ENCODE measurements around the gene ERAP2.

ERAP2 gene

GRCh38 chr5:96922499-96923244, 46.4 kb downstream of the ERAP2 start:
- H3K4me3 ChIP-seq (ENCODE audit: low read depth, low read length) = no peak overlapping the region
- TF ChIP-seq CTCF (IDR thresholded peaks at IDR 0.05; ENCODE audit: control insufficient read depth, extremely low read depth, insufficient read depth) = no peak
- DNase-seq (ENCODE audit: low read depth) = no peak

- peak; percentile 96 for DNase-seq (ENCODE audit: low read depth)
- H3K4me3 ChIP-seq (ENCODE audit: low read depth, low read length) = no peak overlapping the region
- TF ChIP-seq CTCF (IDR thresholded peaks at IDR 0.05; ENCODE audit: control insufficient read depth, extremely low read depth, insufficient read depth) = no peak
Measured at GRCh38 chr5:96924016-96924443, 47.7 kb downstream of the ERAP2 start.

GRCh38 chr5:96926276-96926675, 50.0 kb downstream of the ERAP2 start:
- DNase-seq (ENCODE audit: low read depth) = no peak
- no peak for TF ChIP-seq CTCF (IDR thresholded peaks at IDR 0.05; ENCODE audit: control insufficient read depth, extremely low read depth, insufficient read depth)
- no peak overlapping the region for H3K4me3 ChIP-seq (ENCODE audit: low read depth, low read length)

- no peak for TF ChIP-seq CTCF (IDR thresholded peaks at IDR 0.05; ENCODE audit: control insufficient read depth, extremely low read depth, insufficient read depth)
- H3K4me3 ChIP-seq (ENCODE audit: low read depth, low read length) = no peak overlapping the region
- DNase-seq (ENCODE audit: low read depth) = no peak
Measured at GRCh38 chr5:96927008-96927407, 50.7 kb downstream of the ERAP2 start.

GRCh38 chr5:96928931-96929708, 52.8 kb downstream of the ERAP2 start:
- no peak overlapping the region for H3K4me3 ChIP-seq (ENCODE audit: low read depth, low read length)
- no peak for TF ChIP-seq CTCF (IDR thresholded peaks at IDR 0.05; ENCODE audit: control insufficient read depth, extremely low read depth, insufficient read depth)
- DNase-seq (ENCODE audit: low read depth) = no peak

- no peak for DNase-seq (ENCODE audit: low read depth)
- H3K4me3 ChIP-seq (ENCODE audit: low read depth, low read length) = no peak overlapping the region
- TF ChIP-seq CTCF (IDR thresholded peaks at IDR 0.05; ENCODE audit: control insufficient read depth, extremely low read depth, insufficient read depth) = no peak
Measured at GRCh38 chr5:96930058-96930457, 53.8 kb downstream of the ERAP2 start.

Measured in LNCaP clone FGC (cell line).